ENCODE data around the gene APMAP.

The APMAP gene

GRCh38 chr20:25033924-25034300, 41.4 kb upstream of the APMAP start:
- Histone ChIP-seq H3K79me2 (ENCODE audit: low read length) (peaks cover 88% of the 10 kb centered on the region), H3K36me3 (replicated peaks; ENCODE audit: insufficient read depth, low read length) (no peaks in the 10 kb centered on the region), H3K4me2 (ENCODE audit: low read depth, low read length) (no peak overlapping the region), H3K4me1 (ENCODE audit: low read length) (peaks cover 35% of the 10 kb centered on the region), H3K4me3 (ENCODE audit: low read length) (no peak overlapping the region), H3K27me3 (replicated peaks; ENCODE audit: insufficient read depth, low read length) (no peaks in the 10 kb centered on the region), H4K20me1 (ENCODE audit: insufficient read depth, low read length) (no peaks in the 10 kb centered on the region; the same call in 1 of the 2 replicates), H3K27ac (ENCODE audit: low read length) (no peak overlapping the region), H3K9me2 (replicated peaks; ENCODE audit: insufficient read depth, low read length) (no peaks in the 10 kb centered on the region), H3K9ac (ENCODE audit: low read length) (no peak overlapping the region), H2AFZ (ENCODE audit: low read length) (no peak overlapping the region), H3K9me3 (replicated peaks; ENCODE audit: insufficient read depth, low read length) (no peaks in the 10 kb centered on the region), H3F3A (ENCODE audit: insufficient read depth, low read length) (peaks cover 16% of the 10 kb centered on the region)
- no peak for DNase-seq
- TF ChIP-seq, protein P1, sequence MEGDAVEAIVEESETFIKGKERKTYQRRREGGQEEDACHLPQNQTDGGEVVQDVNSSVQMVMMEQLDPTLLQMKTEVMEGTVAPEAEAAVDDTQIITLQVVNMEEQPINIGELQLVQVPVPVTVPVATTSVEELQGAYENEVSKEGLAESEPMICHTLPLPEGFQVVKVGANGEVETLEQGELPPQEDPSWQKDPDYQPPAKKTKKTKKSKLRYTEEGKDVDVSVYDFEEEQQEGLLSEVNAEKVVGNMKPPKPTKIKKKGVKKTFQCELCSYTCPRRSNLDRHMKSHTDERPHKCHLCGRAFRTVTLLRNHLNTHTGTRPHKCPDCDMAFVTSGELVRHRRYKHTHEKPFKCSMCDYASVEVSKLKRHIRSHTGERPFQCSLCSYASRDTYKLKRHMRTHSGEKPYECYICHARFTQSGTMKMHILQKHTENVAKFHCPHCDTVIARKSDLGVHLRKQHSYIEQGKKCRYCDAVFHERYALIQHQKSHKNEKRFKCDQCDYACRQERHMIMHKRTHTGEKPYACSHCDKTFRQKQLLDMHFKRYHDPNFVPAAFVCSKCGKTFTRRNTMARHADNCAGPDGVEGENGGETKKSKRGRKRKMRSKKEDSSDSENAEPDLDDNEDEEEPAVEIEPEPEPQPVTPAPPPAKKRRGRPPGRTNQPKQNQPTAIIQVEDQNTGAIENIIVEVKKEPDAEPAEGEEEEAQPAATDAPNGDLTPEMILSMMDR (IDR thresholded peaks at IDR 0.05; ENCODE audit: low read length): no peak
- TF ChIP-seq EZH2 (optimal IDR thresholded peaks at IDR 0.05; ENCODE audit: low read depth, low read length): no peak
- no peak for TF ChIP-seq EZH2phosphoT487 (IDR thresholded peaks at IDR 0.05; ENCODE audit: low read length)

GRCh38 chr20:25033265-25033923, 40.8 kb upstream of the APMAP start:
- peaks cover 16% of the 10 kb centered on the region for H3F3A ChIP-seq (ENCODE audit: insufficient read depth, low read length)
- no peak overlapping the region for H3K27ac ChIP-seq (ENCODE audit: low read length)
- H3K4me2 ChIP-seq (ENCODE audit: low read depth, low read length): no peak overlapping the region
- no peak overlapping the region for H3K4me3 ChIP-seq (ENCODE audit: low read length)
- H3K27me3 ChIP-seq (replicated peaks; ENCODE audit: insufficient read depth, low read length): no peaks in the 10 kb centered on the region
- DNase-seq: no peak
- H3K36me3 ChIP-seq (replicated peaks; ENCODE audit: insufficient read depth, low read length): no peaks in the 10 kb centered on the region
- TF ChIP-seq EZH2 (optimal IDR thresholded peaks at IDR 0.05; ENCODE audit: low read depth, low read length): no peak
- TF ChIP-seq EZH2phosphoT487 (IDR thresholded peaks at IDR 0.05; ENCODE audit: low read length): no peak
- TF ChIP-seq, protein P1 (IDR thresholded peaks at IDR 0.05; ENCODE audit: low read length): no peak
- peaks cover 30% of the 10 kb centered on the region for H3K4me1 ChIP-seq (ENCODE audit: low read length)
- H3K9me3 ChIP-seq (replicated peaks; ENCODE audit: insufficient read depth, low read length): no peaks in the 10 kb centered on the region
- H3K9me2 ChIP-seq (replicated peaks; ENCODE audit: insufficient read depth, low read length): no peaks in the 10 kb centered on the region
- H2AFZ ChIP-seq (ENCODE audit: low read length): no peak overlapping the region
- no peaks in the 10 kb centered on the region; the same call in 1 of the 2 replicates for H4K20me1 ChIP-seq (ENCODE audit: insufficient read depth, low read length)
- peaks cover 87% of the 10 kb centered on the region for H3K79me2 ChIP-seq (ENCODE audit: low read length)
- no peak overlapping the region for H3K9ac ChIP-seq (ENCODE audit: low read length)

- Histone ChIP-seq H3F3A (ENCODE audit: insufficient read depth, low read length) (peaks cover 16% of the 10 kb centered on the region), H3K9me3 (replicated peaks; ENCODE audit: insufficient read depth, low read length) (no peaks in the 10 kb centered on the region), H3K9me2 (replicated peaks; ENCODE audit: insufficient read depth, low read length) (no peaks in the 10 kb centered on the region), H3K27ac (ENCODE audit: low read length) (no peak overlapping the region), H3K4me1 (ENCODE audit: low read length) (peaks cover 23% of the 10 kb centered on the region), H3K27me3 (replicated peaks; ENCODE audit: insufficient read depth, low read length) (no peaks in the 10 kb centered on the region), H3K79me2 (ENCODE audit: low read length) (peaks cover 87% of the 10 kb centered on the region), H4K20me1 (ENCODE audit: insufficient read depth, low read length) (no peaks in the 10 kb centered on the region; the same call in 1 of the 2 replicates), H3K9ac (ENCODE audit: low read length) (no peak overlapping the region), H3K4me2 (ENCODE audit: low read depth, low read length) (no peak overlapping the region), H2AFZ (ENCODE audit: low read length) (no peak overlapping the region), H3K4me3 (ENCODE audit: low read length) (no peak overlapping the region), H3K36me3 (replicated peaks; ENCODE audit: insufficient read depth, low read length) (no peaks in the 10 kb centered on the region)
- TF ChIP-seq EZH2 (optimal IDR thresholded peaks at IDR 0.05; ENCODE audit: low read depth, low read length): no peak
- no peak for TF ChIP-seq EZH2phosphoT487 (IDR thresholded peaks at IDR 0.05; ENCODE audit: low read length)
- TF ChIP-seq, protein P1 (IDR thresholded peaks at IDR 0.05; ENCODE audit: low read length): no peak
- no peak for DNase-seq
Observed at GRCh38 chr20:25032478-25033264, 40.1 kb upstream of the APMAP start.
